Spleen (tissue), 7 donors: ENCODE data around the gene DHCR7.

Experiments used
- POLR2A ChIP-seq, 3 donors: fragments of 450-650 bp; IDR thresholded peaks; one replicate each; pipeline ENCODE4 v1.5.1; 2017; ENCODE audit warnings: antibody characterized with exemption in 3 of 3, mild to moderate bottlenecking in 1 of 3
- TF ChIP-seq, protein P1 (sequence below), 11 experiments: fragments of 200-600 bp in 7 of 11; fragments of 450-650 bp in 4 of 11; sonication (generic) in 4 of 11; IDR thresholded peaks in 8 of 11; conservative IDR thresholded peaks in 3 of 11; 1 replicate in 7 of 11; 2 replicates in 4 of 11; pipeline versions ENCODE4 v1.4.0 to v1.8.0; 2016 to 2021; ENCODE audit warnings: antibody characterized with exemption in 11 of 11, inconsistent platforms in 4 of 11, mild to moderate bottlenecking in 1 of 11
- donor health status: DM: no; HTN: no; CAD: no; lungs with moderate emphysema.
- donor health status: DM: no; HTN: no; CAD: no.
- donor health status: DM: no; HTN: no; CAD: no.

DNA sequence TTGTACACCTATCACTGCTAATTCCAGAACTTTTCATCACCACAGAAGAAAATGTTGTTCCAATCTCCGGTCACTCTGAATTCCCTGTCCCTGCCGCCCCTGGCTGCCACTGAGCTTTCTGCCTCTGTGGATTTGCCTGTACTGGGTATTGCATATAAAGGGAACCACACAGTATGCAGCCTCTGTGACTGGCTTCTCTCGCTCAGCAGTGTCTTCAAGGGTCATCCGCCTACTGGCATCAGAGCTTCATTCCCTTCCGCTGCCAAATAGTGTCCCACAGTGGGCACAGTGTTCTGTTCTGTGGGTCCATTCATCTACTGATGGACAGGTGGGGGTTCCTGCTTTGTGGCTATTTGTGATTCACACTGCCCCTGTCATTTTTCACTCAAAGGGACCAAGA lies 5.3 kb downstream of the DHCR7 start:
- TF ChIP-seq, protein P1, sequence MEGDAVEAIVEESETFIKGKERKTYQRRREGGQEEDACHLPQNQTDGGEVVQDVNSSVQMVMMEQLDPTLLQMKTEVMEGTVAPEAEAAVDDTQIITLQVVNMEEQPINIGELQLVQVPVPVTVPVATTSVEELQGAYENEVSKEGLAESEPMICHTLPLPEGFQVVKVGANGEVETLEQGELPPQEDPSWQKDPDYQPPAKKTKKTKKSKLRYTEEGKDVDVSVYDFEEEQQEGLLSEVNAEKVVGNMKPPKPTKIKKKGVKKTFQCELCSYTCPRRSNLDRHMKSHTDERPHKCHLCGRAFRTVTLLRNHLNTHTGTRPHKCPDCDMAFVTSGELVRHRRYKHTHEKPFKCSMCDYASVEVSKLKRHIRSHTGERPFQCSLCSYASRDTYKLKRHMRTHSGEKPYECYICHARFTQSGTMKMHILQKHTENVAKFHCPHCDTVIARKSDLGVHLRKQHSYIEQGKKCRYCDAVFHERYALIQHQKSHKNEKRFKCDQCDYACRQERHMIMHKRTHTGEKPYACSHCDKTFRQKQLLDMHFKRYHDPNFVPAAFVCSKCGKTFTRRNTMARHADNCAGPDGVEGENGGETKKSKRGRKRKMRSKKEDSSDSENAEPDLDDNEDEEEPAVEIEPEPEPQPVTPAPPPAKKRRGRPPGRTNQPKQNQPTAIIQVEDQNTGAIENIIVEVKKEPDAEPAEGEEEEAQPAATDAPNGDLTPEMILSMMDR (IDR thresholded peaks at IDR 0.05 in 8 of 11, conservative IDR thresholded peaks at IDR 0.05 in 3 of 11), result no peak
- TF ChIP-seq POLR2A (IDR thresholded peaks at IDR 0.05), result no peak
